GM12864 (cell line): ENCODE data around the gene CDC42EP3.
A peak's percentile ranks its signal among the peaks of the same experiment; 100 is the strongest.

Experiments used
- DNase-seq: peaks from one replicate; pipeline ENCODE4 v3.0.0-alpha.2; 2011; ENCODE audit warnings: low read depth
- H3K4me3 ChIP-seq: 2 replicates; pipeline ENCODE4 v1.5.1; 2011; ENCODE audit warnings: mild to moderate bottlenecking, low read depth, low read length, control low read depth
- TF ChIP-seq, protein P1 (sequence below): IDR thresholded peaks from 2 replicates; pipeline ENCODE4 v1.5.1; 2011; ENCODE audit warnings: low read depth, mild to moderate bottlenecking, moderate library complexity, low read length, control low read depth, inconsistent platforms; ENCODE audit errors: missing control alignments

The CDC42EP3 gene

DNA sequence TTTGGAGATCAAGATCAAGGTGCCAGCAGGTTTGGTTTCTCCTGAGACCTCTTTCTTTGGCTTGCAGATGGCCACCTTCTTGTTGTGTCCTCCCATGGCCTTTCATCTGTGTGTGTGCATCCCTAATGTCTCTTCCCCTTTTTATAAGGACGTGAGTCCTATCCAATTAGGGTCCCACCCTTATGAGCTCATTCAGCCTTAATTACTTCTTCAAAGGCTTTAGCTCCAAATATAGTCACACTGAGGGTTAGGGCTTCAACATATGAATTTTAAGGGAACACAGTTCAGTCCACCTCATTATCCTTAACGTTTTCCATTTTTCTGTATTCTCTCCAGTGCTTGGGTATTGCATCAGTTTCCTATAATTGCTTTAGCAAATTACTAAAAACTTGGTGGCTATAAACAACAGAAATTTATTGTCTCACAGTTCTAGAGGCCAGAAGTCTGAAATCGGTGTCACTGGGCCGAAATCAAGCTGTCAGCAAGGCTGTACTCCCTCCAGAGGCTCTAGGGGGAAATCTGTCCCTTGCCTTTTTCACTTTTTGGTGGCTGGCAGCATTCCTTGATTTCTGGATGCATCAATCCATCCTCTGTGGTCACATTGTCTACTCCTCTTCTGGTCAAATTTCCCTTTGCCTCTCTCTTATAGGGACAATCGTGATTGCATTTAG lies 34.1 kb downstream of the CDC42EP3 start:
- no peak for DNase-seq
- no peak overlapping the region for H3K4me3 ChIP-seq
- TF ChIP-seq, protein P1, sequence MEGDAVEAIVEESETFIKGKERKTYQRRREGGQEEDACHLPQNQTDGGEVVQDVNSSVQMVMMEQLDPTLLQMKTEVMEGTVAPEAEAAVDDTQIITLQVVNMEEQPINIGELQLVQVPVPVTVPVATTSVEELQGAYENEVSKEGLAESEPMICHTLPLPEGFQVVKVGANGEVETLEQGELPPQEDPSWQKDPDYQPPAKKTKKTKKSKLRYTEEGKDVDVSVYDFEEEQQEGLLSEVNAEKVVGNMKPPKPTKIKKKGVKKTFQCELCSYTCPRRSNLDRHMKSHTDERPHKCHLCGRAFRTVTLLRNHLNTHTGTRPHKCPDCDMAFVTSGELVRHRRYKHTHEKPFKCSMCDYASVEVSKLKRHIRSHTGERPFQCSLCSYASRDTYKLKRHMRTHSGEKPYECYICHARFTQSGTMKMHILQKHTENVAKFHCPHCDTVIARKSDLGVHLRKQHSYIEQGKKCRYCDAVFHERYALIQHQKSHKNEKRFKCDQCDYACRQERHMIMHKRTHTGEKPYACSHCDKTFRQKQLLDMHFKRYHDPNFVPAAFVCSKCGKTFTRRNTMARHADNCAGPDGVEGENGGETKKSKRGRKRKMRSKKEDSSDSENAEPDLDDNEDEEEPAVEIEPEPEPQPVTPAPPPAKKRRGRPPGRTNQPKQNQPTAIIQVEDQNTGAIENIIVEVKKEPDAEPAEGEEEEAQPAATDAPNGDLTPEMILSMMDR = no peak

DNA sequence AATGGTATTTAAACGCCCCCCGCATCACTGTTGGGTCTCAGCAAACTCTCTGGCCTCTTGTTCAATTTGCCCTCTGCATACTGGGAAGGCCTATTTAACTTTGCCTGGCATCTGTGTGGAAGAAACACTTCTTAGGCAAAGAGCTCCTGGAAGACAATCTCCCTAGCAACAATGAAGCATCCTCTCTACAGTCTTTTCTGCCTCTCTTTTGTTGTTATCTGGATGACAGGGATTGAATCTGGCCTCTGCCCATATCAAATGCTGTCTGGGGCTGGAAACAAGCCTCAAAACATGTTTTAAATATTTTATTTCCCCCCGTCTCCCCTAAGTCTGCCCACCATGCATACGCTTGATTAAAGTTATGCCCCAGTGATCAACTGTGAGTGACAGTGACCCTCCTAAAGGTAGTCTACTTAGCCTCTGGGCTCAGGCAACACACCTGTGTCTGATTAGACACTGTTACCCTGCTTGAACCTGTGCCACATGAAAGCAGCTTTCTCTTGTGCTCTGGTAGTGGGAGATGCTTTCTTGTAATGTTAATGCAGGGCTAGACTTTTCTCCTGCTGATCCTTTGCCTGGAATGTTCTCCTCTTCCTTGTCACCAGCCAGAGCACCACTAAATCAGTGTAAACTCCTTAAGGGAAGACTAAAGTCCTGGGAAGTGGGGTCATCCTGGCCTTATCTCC lies 34.9 kb downstream of the CDC42EP3 start:
- DNase-seq = no peak
- no peak overlapping the region for H3K4me3 ChIP-seq
- TF ChIP-seq, protein P1 = no peak

DNA sequence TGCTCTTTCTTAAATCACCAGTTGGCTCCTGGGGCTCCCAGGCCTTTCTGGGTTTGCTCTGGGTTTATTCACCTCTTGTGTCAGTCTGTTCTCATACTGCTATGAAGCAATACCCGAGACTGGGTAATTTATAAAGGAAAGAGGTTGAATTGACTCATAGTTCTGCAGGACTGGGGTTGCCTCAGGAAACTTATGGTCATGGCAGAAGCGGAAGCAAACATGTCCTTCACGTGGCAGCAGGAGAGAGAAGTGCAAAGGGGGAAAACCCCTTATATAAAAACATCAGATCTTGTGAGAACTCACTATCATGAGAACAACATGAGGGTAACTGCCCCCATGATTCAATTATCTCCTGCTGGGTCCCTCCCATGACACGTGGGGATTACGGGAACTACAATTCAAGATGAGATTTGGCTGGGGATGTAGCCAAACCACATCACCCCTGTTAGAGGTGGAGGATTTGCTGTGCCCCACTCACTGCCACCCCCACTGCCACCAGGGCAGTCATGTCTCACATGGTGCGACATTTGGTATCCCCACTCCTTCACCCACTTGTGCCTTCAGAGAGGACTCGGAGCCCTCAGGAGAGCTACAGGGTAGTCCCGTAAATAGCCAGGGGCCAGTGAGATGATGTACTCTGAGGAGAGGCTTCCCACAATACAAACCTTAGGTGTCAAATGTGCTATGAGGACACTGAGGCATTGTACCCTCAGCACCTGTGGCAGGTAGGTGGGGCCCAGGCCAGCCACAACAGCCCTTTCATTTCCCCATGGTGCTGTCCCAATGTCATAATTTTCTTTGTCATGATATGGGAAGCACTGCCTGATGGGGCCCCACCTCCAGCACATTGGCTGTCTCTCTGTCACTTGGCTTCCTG lies 35.7 kb downstream of the CDC42EP3 start:
- peak; percentile 81 for DNase-seq
- TF ChIP-seq, protein P1 = no peak
- H3K4me3 ChIP-seq = no peak overlapping the region

DNA sequence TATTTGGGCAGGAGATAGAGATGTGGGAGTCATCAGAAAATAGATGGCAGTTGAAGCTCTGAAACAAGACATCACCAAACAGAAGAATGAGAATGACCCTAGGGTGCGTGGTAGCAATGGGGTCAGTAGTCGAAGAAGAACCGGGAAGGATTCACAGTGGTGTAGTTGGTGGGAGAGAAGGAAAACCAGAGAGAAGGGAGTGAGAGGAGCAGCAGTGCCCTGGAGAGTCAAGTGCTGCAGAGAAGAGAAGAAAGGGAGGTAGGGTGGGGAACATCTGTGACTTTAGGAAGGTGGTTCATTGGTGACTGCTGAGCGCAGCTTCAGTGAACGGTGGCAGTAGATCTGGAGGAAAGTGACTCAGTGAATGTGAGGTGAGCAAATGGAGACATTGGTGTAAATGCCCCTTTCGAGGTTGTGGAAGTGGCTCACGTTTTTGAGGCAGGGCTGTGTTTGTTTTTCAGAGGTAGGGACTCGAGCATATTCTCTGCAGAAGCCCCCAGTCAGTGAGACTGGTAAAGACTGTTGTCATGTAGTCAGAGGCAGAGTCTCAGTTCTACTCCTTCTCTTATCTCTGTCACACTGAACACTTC lies 36.4 kb downstream of the CDC42EP3 start:
- no peak for DNase-seq
- no peak overlapping the region for H3K4me3 ChIP-seq

DNA sequence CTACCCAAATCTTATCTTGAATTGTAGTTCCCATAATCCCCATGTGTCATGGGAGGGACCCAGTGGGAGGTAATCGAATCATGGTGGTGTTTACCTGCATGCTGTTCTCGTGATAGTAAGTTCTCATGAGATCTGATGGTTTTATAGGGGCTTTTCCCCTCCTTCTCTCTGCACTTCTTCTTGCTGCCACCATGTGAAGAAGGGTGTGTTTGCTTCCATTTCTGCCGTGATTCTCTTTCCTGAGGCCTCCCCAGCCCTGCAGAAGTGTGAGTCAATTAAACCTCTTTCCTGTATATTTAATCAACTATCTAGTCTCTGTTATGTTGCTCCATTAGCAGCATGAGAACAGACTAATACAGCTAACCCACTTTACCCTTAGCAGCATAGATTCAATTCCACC lies 37.6 kb downstream of the CDC42EP3 start:
- no peak for DNase-seq
- H3K4me3 ChIP-seq = no peak overlapping the region
- TF ChIP-seq, protein P1 = no peak

More for the DNA sequence above, 36.4 kb downstream of the CDC42EP3 start:
- TF ChIP-seq, protein P1 = no peak

DNA sequence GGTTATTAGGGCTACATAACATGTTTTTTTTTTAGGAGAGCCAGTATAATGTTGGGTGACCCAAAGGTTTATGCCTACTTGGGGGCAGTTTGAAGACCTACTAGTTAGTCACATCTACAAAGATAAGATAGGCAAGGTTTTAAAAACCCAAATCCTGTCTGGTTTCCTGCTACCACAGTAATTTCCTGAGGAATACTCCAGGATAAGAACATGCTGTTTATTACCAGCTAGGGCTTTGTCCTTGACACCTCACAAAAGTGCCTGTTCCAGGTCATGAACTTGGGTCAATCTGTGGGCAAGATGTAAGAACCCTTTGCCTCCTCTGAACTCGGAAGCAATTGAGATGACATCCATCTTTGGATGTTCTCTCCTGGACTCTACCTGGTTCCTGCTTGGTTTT lies 38.2 kb downstream of the CDC42EP3 start:
- TF ChIP-seq, protein P1 = no peak
- H3K4me3 ChIP-seq = no peak overlapping the region
- DNase-seq = no peak
